ENCODE measurements around the gene DRG2.

DNA sequence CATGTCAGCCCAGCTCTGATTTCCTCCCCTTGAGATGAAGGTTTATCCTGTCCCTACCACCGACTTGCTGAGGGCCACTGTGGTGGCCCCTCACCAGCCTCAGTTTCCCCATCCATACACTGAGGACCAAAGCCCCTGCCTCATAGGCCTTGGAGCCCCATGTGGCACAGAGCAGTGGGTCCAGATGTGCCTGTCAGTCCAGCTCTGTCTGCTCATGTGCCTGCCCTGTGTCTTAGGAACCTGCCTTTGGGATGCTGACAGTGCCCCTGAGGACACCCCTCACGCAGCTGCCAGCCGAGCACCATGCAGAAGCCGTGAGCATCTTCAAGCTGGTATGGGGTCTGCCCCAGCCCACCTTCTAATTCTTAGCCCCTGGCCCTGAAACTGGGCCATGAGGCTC, 56.5 kb downstream of the DRG2 start:
- TF ChIP-seq, protein P1, sequence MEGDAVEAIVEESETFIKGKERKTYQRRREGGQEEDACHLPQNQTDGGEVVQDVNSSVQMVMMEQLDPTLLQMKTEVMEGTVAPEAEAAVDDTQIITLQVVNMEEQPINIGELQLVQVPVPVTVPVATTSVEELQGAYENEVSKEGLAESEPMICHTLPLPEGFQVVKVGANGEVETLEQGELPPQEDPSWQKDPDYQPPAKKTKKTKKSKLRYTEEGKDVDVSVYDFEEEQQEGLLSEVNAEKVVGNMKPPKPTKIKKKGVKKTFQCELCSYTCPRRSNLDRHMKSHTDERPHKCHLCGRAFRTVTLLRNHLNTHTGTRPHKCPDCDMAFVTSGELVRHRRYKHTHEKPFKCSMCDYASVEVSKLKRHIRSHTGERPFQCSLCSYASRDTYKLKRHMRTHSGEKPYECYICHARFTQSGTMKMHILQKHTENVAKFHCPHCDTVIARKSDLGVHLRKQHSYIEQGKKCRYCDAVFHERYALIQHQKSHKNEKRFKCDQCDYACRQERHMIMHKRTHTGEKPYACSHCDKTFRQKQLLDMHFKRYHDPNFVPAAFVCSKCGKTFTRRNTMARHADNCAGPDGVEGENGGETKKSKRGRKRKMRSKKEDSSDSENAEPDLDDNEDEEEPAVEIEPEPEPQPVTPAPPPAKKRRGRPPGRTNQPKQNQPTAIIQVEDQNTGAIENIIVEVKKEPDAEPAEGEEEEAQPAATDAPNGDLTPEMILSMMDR (IDR thresholded peaks at IDR 0.05; ENCODE audit: extremely low read depth in 1 of 2, insufficient read depth in 1 of 2, low read depth in 1 of 2, low read length in 2 of 2), result no peak
- TF ChIP-seq, protein P2, sequence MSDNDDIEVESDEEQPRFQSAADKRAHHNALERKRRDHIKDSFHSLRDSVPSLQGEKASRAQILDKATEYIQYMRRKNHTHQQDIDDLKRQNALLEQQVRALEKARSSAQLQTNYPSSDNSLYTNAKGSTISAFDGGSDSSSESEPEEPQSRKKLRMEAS (IDR thresholded peaks at IDR 0.05; ENCODE audit: insufficient read depth, insufficient read length), result no peak
- TF ChIP-seq EZH2 (IDR thresholded peaks at IDR 0.05; ENCODE audit: borderline replicate concordance, low read depth, low read length, severe bottlenecking) (no peak), POLR2A (IDR thresholded peaks at IDR 0.05; ENCODE audit: low read depth, low read length) (no peak)
